Mesendoderm (in vitro differentiated cells): Measurements from ENCODE around the gene CHRNA10.

ENCODE experiments used
- DNase-seq: peaks from one replicate; pipeline ENCODE4 v3.0.0; 2013
- H2AK5ac ChIP-seq: 2 replicates; pipeline ENCODE4 v1.6.1; 2013; ENCODE audit warnings: low read length, inconsistent platforms
- H2BK120ac ChIP-seq: 2 replicates; pipeline ENCODE4 v1.6.1; 2013; ENCODE audit warnings: low read depth, mild to moderate bottlenecking, low read length, moderate library complexity, mixed read lengths
- H2BK15ac ChIP-seq: replicated peaks from 2 replicates; pipeline ENCODE4 v1.6.1; 2013; ENCODE audit warnings: low read depth, mild to moderate bottlenecking, moderate library complexity
- H2BK5ac ChIP-seq: 2 replicates; pipeline ENCODE4 v1.6.1; 2013; ENCODE audit warnings: low read length, inconsistent platforms
- H3K18ac ChIP-seq: 2 replicates; pipeline ENCODE4 v1.6.1; 2013; ENCODE audit warnings: mild to moderate bottlenecking, low read length, mixed read lengths
- H3K23ac ChIP-seq: one replicate; pipeline ENCODE4 v1.6.1; 2013; ENCODE audit warnings: low read length
- H3K27ac ChIP-seq: 2 replicates; pipeline ENCODE4 v1.5.1; 2013; ENCODE audit warnings: low read depth, mild to moderate bottlenecking, inconsistent platforms, low read length, moderate library complexity
- H3K27me3 ChIP-seq: 2 replicates; pipeline ENCODE4 v1.6.1; 2013; ENCODE audit warnings: low read length, control low read depth, mild to moderate bottlenecking, inconsistent platforms; ENCODE audit not compliant: insufficient read depth, poor library complexity
- H3K36me3 ChIP-seq: 2 replicates; pipeline ENCODE4 v1.6.1; 2013; ENCODE audit warnings: low read length, inconsistent platforms; ENCODE audit not compliant: control insufficient read depth, insufficient read depth
- H3K4ac ChIP-seq: one replicate; pipeline ENCODE4 v1.6.1; 2013; ENCODE audit warnings: low read depth, mild to moderate bottlenecking, low read length, moderate library complexity
- H3K4me1 ChIP-seq: 2 replicates; pipeline ENCODE4 v1.6.1; 2013; ENCODE audit warnings: low read depth, low read length, inconsistent platforms; ENCODE audit not compliant: control insufficient read depth
- H3K4me2 ChIP-seq: 2 replicates; pipeline ENCODE4 v1.6.1; 2013; ENCODE audit warnings: low read length
- H3K4me3 ChIP-seq: 2 replicates; pipeline ENCODE4 v1.5.1; 2013; ENCODE audit warnings: mild to moderate bottlenecking, low read length
- H3K56ac ChIP-seq: one replicate; pipeline ENCODE4 v1.6.1; 2013; ENCODE audit warnings: low read length
- H3K79me1 ChIP-seq: 2 replicates; pipeline ENCODE4 v1.6.1; 2013; ENCODE audit warnings: low read length, inconsistent platforms
- H3K79me2 ChIP-seq: 2 replicates; pipeline ENCODE4 v1.6.1; 2013; ENCODE audit warnings: mild to moderate bottlenecking, low read length; ENCODE audit not compliant: control insufficient read depth, insufficient read depth
- H3K9ac ChIP-seq: 2 replicates; pipeline ENCODE4 v1.6.1; 2013; ENCODE audit warnings: low read length, inconsistent platforms
- H4K5ac ChIP-seq: one replicate; pipeline ENCODE4 v1.6.1; 2013; ENCODE audit warnings: low read length
- H4K8ac ChIP-seq: one replicate; pipeline ENCODE4 v1.6.1; 2013; ENCODE audit warnings: low read depth, mild to moderate bottlenecking, control low read depth, low read length, moderate library complexity
- WGBS: extraction: QIAGEN DNeasy Blood & Tissue Kit; methylation state at CpG from one replicate; pipeline ENCODE4 v1.1.7; 2013; ENCODE audit warnings: low lambda C conversion rate, missing lambda C conversion rate; ENCODE audit not compliant: insufficient coverage; ENCODE audit errors: extremely low coverage; 5-methylcytosine and 5-hydroxymethylcytosine counted together

The CHRNA10 gene

GRCh38 chr11:3626250-3626960, 44.8 kb downstream of the CHRNA10 start:
- Histone ChIP-seq H4K5ac (no peak overlapping the region), H3K79me1 (no peaks in the 10 kb centered on the region), H3K4me3 (no peak overlapping the region), H3K27ac (no peak overlapping the region), H3K36me3 (no peaks in the 10 kb centered on the region), H3K18ac (no peak overlapping the region), H3K56ac (peak overlapping the region; percentile 3), H3K27me3 (no peaks in the 10 kb centered on the region), H2BK5ac (no peak overlapping the region), H2AK5ac (no peak overlapping the region), H2BK120ac (no peak overlapping the region), H3K4me1 (peaks cover 2% of the 10 kb centered on the region), H3K4ac (no peak overlapping the region), H4K8ac (no peak overlapping the region), H3K4me2 (no peak overlapping the region), H3K23ac (no peak overlapping the region), H3K79me2 (no peaks in the 10 kb centered on the region), H2BK15ac (no peak overlapping the region), H3K9ac (no peak overlapping the region)
- no peak for DNase-seq
- no CpG with 5 or more reads among the region's 23 CpGs for WGBS

- WGBS = no CpG with 5 or more reads among the region's 8 CpGs
Measured at GRCh38 chr11:3623767-3624458, 47.3 kb downstream of the CHRNA10 start.

GRCh38 chr11:3623121-3623520, 48.1 kb downstream of the CHRNA10 start:
- H3K27me3 ChIP-seq = no peaks in the 10 kb centered on the region
- no peak overlapping the region for H3K23ac ChIP-seq
- H4K8ac ChIP-seq = no peak overlapping the region
- H3K4me1 ChIP-seq = peaks cover 2% of the 10 kb centered on the region
- H3K4ac ChIP-seq = no peak overlapping the region
- no peak overlapping the region for H3K4me2 ChIP-seq
- H3K79me2 ChIP-seq = no peaks in the 10 kb centered on the region
- no CpG with 5 or more reads among the region's 5 CpGs for WGBS
- H3K27ac ChIP-seq = no peak overlapping the region
- H3K18ac ChIP-seq = no peak overlapping the region
- H3K79me1 ChIP-seq = no peaks in the 10 kb centered on the region
- no peak overlapping the region for H3K56ac ChIP-seq
- no peak overlapping the region for H3K9ac ChIP-seq
- no peak overlapping the region for H2BK15ac ChIP-seq
- no peaks in the 10 kb centered on the region for H3K36me3 ChIP-seq
- H3K4me3 ChIP-seq = no peak overlapping the region
- H2BK5ac ChIP-seq = no peak overlapping the region
- H4K5ac ChIP-seq = no peak overlapping the region
- no peak overlapping the region for H2BK120ac ChIP-seq
- H2AK5ac ChIP-seq = no peak overlapping the region
- DNase-seq = no peak

More at GRCh38 chr11:3623767-3624458, 47.3 kb downstream of the CHRNA10 start:
- H3K27ac ChIP-seq = no peak overlapping the region
- no peaks in the 10 kb centered on the region for H3K36me3 ChIP-seq
- H2BK120ac ChIP-seq = no peak overlapping the region
- H2AK5ac ChIP-seq = no peak overlapping the region
- H3K79me1 ChIP-seq = no peaks in the 10 kb centered on the region
- no peak overlapping the region for H2BK5ac ChIP-seq
- no peak overlapping the region for H3K18ac ChIP-seq
- H3K4me3 ChIP-seq = no peak overlapping the region
- no peak overlapping the region for H4K5ac ChIP-seq
- H3K56ac ChIP-seq = no peak overlapping the region
- H3K4me1 ChIP-seq = peaks cover 2% of the 10 kb centered on the region
- H3K27me3 ChIP-seq = no peaks in the 10 kb centered on the region
- no peak overlapping the region for H3K4me2 ChIP-seq
- no peak overlapping the region for H3K23ac ChIP-seq
- no peak overlapping the region for H3K4ac ChIP-seq
- no peak overlapping the region for H2BK15ac ChIP-seq
- H3K9ac ChIP-seq = no peak overlapping the region
- no peak for DNase-seq
- H3K79me2 ChIP-seq = no peaks in the 10 kb centered on the region
- no peak overlapping the region for H4K8ac ChIP-seq

- no peak overlapping the region for H3K4me2 ChIP-seq
- H3K9ac ChIP-seq = no peak overlapping the region
- no peak overlapping the region for H4K8ac ChIP-seq
- no peak overlapping the region for H3K4me3 ChIP-seq
- H3K56ac ChIP-seq = no peak overlapping the region
- H3K27ac ChIP-seq = no peak overlapping the region
- H4K5ac ChIP-seq = no peak overlapping the region
- no peaks in the 10 kb centered on the region for H3K79me2 ChIP-seq
- peaks cover 2% of the 10 kb centered on the region for H3K4me1 ChIP-seq
- H3K4ac ChIP-seq = no peak overlapping the region
- no peak overlapping the region for H3K18ac ChIP-seq
- H2BK120ac ChIP-seq = no peak overlapping the region
- no peak overlapping the region for H2BK5ac ChIP-seq
- no peak overlapping the region for H2AK5ac ChIP-seq
- no peak overlapping the region for H3K23ac ChIP-seq
- H3K79me1 ChIP-seq = no peaks in the 10 kb centered on the region
- WGBS = no CpG with 5 or more reads among the region's 4 CpGs
- no peaks in the 10 kb centered on the region for H3K36me3 ChIP-seq
- H3K27me3 ChIP-seq = no peaks in the 10 kb centered on the region
- DNase-seq = no peak
- no peak overlapping the region for H2BK15ac ChIP-seq
Measured at GRCh38 chr11:3622521-3622920, 48.7 kb downstream of the CHRNA10 start.

GRCh38 chr11:3617990-3618389, 53.2 kb downstream of the CHRNA10 start:
- no peaks in the 10 kb centered on the region for H3K36me3 ChIP-seq
- H3K27me3 ChIP-seq = no peaks in the 10 kb centered on the region
- H3K79me1 ChIP-seq = no peaks in the 10 kb centered on the region
- no peak overlapping the region for H3K23ac ChIP-seq
- H3K4me3 ChIP-seq = no peak overlapping the region
- H3K4me1 ChIP-seq = peaks cover 13% of the 10 kb centered on the region
- H3K4me2 ChIP-seq = no peak overlapping the region
- no peak overlapping the region for H3K18ac ChIP-seq
- no peak overlapping the region for H2BK15ac ChIP-seq
- H4K5ac ChIP-seq = no peak overlapping the region
- no peak overlapping the region for H2BK120ac ChIP-seq
- no peak for DNase-seq
- H3K9ac ChIP-seq = no peak overlapping the region
- no peak overlapping the region for H3K4ac ChIP-seq
- no peak overlapping the region for H4K8ac ChIP-seq
- peak overlapping the region; percentile 35 for H2AK5ac ChIP-seq
- no peaks in the 10 kb centered on the region for H3K79me2 ChIP-seq
- no CpG with 5 or more reads among the region's 8 CpGs for WGBS
- H2BK5ac ChIP-seq = no peak overlapping the region
- no peak overlapping the region for H3K27ac ChIP-seq
- no peak overlapping the region for H3K56ac ChIP-seq
